Endothelial cell of umbilical vein (primary cell): ENCODE data around the gene FOXK1. TPM values are rescaled to one million over a fixed set of nuclear protein-coding genes. Genes with fewer than 3 reads are reported as not detected.

ENCODE experiments used
- BruUV-seq: library from RNA; stranded (reverse); fragments of 400-500 nt; replicated peaks from 2 replicates; lab custom pipeline; 2021; lab: Mats Ljungman, UMichigan
- CTCF ChIA-PET: fragments of 300-600, 350-600 bp; sonication (Branson Sonifier 250); formaldehyde crosslinking; loops from one replicate; lab custom pipeline; 2021; ENCODE audit warnings: antibody characterized with exemption, inconsistent platforms; lab: Charles Lee
- POLR2A ChIA-PET: fragments of 300-600, 350-600 bp; sonication (Branson Sonifier 250); formaldehyde crosslinking; loops from one replicate; lab custom pipeline; 2021; ENCODE audit warnings: antibody characterized with exemption, inconsistent platforms; lab: Charles Lee
- DNase-seq: peaks from one replicate; pipeline ENCODE4 v3.0.0-alpha.2; 2011; ENCODE audit warnings: low read depth, low spot score
- FAIRE-seq: peaks from 2 replicates; lab custom pipeline; 2011; peaks lifted over from hg19 to GRCh38; lab: Jason Lieb, UNC
- H2AFZ ChIP-seq: 2 replicates; pipeline ENCODE4 v1.6.0; 2012; ENCODE audit warnings: low read depth, low read length, control low read depth, inconsistent platforms
- H3K27ac ChIP-seq: 2 replicates; pipeline ENCODE4 v1.5.1; 2011; ENCODE audit warnings: low read depth, mild to moderate bottlenecking, control low read depth, low read length, moderate library complexity; ENCODE audit not compliant: insufficient read depth
- H3K27me3 ChIP-seq, 2 experiments: 2 replicates each; pipeline versions ENCODE4 v1.6.0 to v1.6.1; 2011; ENCODE audit warnings: low read length in 2 of 2, mixed read lengths in 1 of 2; ENCODE audit not compliant: control insufficient read depth in 2 of 2, insufficient read depth in 2 of 2
- H3K36me3 ChIP-seq, 2 experiments: 2 replicates in 1 of 2; 3 replicates in 1 of 2; pipeline ENCODE4 v1.5.1; 2011; ENCODE audit warnings: low read length in 2 of 2, mild to moderate bottlenecking in 1 of 2, moderate library complexity in 1 of 2; ENCODE audit not compliant: control insufficient read depth in 2 of 2, insufficient read depth in 2 of 2; ENCODE audit errors: extremely low read depth in 1 of 2
- H3K4me1 ChIP-seq: 3 replicates; pipeline ENCODE4 v1.5.1; 2011; ENCODE audit warnings: mild to moderate bottlenecking, low read length; ENCODE audit not compliant: control insufficient read depth, insufficient read depth; ENCODE audit errors: extremely low read depth
- H3K4me2 ChIP-seq: 2 replicates; pipeline ENCODE4 v1.6.1; 2011; ENCODE audit warnings: low read length, control low read depth, mixed read lengths; ENCODE audit not compliant: insufficient read depth
- H3K4me3 ChIP-seq, 3 experiments: fragments of 200-600 bp in 1 of 3; sonication (generic), shearing (Covaris generic) in 1 of 3; replicated peaks in 1 of 3; 2 replicates each; pipeline ENCODE4 v1.5.1; 2011 to 2016; ENCODE audit warnings: control low read depth in 3 of 3, low read length in 3 of 3, mild to moderate bottlenecking in 2 of 3, inconsistent platforms in 1 of 3, low read depth in 1 of 3, moderate library complexity in 1 of 3; ENCODE audit not compliant: insufficient read depth in 1 of 3
- H3K79me2 ChIP-seq: 2 replicates; pipeline ENCODE4 v1.6.0; 2012; ENCODE audit warnings: low read length, inconsistent platforms; ENCODE audit not compliant: control insufficient read depth, insufficient read depth
- H3K9ac ChIP-seq: replicated peaks from 2 replicates; pipeline ENCODE3; 2011; ENCODE audit warnings: low read length, control low read depth; ENCODE audit not compliant: insufficient read depth; ENCODE audit errors: extremely low read depth
- H3K9me1 ChIP-seq: replicated peaks from 3 replicates; pipeline ENCODE4 v1.6.0; 2011; ENCODE audit warnings: mild to moderate bottlenecking, low read length; ENCODE audit not compliant: control insufficient read depth, insufficient read depth; ENCODE audit errors: extremely low read depth
- H3K9me3 ChIP-seq: replicated peaks from 2 replicates; pipeline ENCODE4 v1.5.1; 2012; ENCODE audit warnings: low read length, inconsistent platforms; ENCODE audit not compliant: control insufficient read depth, insufficient read depth
- H4K20me1 ChIP-seq: replicated peaks from 2 replicates; pipeline ENCODE3; 2011; ENCODE audit warnings: mild to moderate bottlenecking, low read length; ENCODE audit not compliant: control insufficient read depth, insufficient read depth; ENCODE audit errors: extremely low read depth
- EZH2 ChIP-seq: IDR thresholded peaks from 2 replicates; pipeline ENCODE4 v1.6.1; 2012; ENCODE audit warnings: borderline replicate concordance, low read depth, mild to moderate bottlenecking, moderate library complexity, low read length, inconsistent platforms; ENCODE audit not compliant: severe bottlenecking
- dilution Hi-C: fragments of 300-500 bp; cut with MboI; formaldehyde crosslinking; loops from one replicate; pipeline ENCODE4 v1.15.0; 2019; ENCODE audit warnings: low sequenced_read_pairs; ENCODE audit not compliant: extremely low pct_ligation_motif_present
- intact Hi-C: fragments of 100-400 bp; cut with micrococcal nuclease; formaldehyde crosslinking; loops from one replicate; pipeline ENCODE4 v1.10.0; 2022
- polyA plus RNA-seq, 4 experiments: library from polyadenylated mRNA; depleted of rRNA in 3 of 4; stranded (reverse) in 3 of 4; unstranded in 1 of 4; fragments of >200 nt; gene quantifications; 2 replicates each; pipeline versions ENCODE4 v1.2.1 to v1.2.3, GENCODE V29; 2011 to 2012; ENCODE audit warnings: missing spikeins in 1 of 4
- total RNA-seq: library from RNA; stranded (reverse); gene quantifications from 2 replicates; pipeline ENCODE4 v1.2.3, GENCODE V29; 2021
- TF ChIP-seq, protein P1 (sequence below), 2 donors: IDR thresholded peaks; 1 replicate in 1 of 2; 2 replicates in 1 of 2; pipeline ENCODE4 v1.5.1; 2011; ENCODE audit warnings: low read length in 2 of 2, mild to moderate bottlenecking in 2 of 2, moderate library complexity in 2 of 2, control low read depth in 1 of 2, inconsistent platforms in 1 of 2, low read depth in 1 of 2; ENCODE audit not compliant: insufficient read depth in 1 of 2; ENCODE audit errors: extremely low read depth in 1 of 2

The FOXK1 gene
- total and polyA plus RNA-seq, 2 donors (not counting 3 experiments of a cell fraction or from before 2014, with no cell fraction given) = 8.0 to 52.1 TPM

DNA sequence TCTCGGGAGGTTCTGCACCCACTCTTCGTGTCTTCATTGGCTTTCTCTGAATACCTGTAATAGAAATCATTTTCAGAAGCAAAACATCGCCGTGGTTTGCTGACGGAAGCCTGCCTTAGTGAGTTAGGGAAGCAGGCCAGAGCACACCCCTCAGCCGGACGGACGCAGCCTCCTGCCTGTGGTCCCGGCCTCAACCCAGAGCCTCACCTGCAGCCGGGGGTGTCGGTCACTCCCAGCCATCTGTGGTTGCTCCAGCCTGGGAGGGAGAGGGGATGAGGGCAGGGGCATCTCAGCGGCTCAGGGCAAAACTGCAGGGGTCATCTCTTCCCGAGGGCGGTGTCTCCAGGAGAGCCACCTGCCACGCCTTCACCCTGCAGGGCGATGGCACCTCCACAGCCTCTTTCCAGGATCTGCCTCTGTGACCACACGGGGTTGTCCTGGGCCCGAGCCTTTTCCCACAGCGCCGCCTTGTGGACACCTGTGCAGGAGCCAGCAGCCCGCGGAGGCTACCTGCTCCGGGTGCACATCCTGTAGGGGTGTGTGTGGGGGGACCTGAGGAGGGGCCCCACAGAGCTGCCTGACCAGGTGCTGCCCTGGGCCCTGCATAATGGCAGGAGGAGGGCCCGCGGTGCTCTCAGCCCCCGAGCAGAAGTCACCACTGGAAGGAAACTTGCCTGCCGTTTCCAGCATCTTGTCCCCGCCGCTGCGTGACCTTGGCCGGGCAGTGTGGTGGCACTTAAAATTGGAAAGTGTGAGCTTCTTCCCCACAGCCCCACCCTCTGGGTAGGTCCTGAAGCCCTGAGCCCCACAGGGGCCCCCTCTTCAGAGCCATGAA, 71.7 kb downstream of the FOXK1 start:
- CTCF ChIA-PET = interaction anchor here (1.6 to 1.7 kb wide), 2 partner anchors 29 to 53 kb away, joined by 3 to 4 read pairs; no protein-coding TSS in a partner anchor
- POLR2A ChIA-PET = no interaction called here
- Histone ChIP-seq H3K27ac (no peak overlapping the region), H3K36me3 (peaks cover 9 to 20% of the 10 kb centered on the region in 2 experiments), H3K9me3 (no peaks in the 10 kb centered on the region), H3K4me3 (no peak overlapping the region), H3K4me2 (no peak overlapping the region), H3K9ac (no peak overlapping the region), H2AFZ (no peak overlapping the region), H4K20me1 (no peaks in the 10 kb centered on the region), H3K4me1 (peaks cover 4% of the 10 kb centered on the region), H3K79me2 (peaks cover 27% of the 10 kb centered on the region), H3K9me1 (no peaks in the 10 kb centered on the region), H3K27me3 (no peaks in the 10 kb centered on the region)
- intact Hi-C loops (loop anchor here (1.0 kb wide), 2 partner anchors 70 to 143 kb away; no protein-coding TSS in a partner anchor), dilution Hi-C loops (no loop called here)
- FAIRE-seq = peak; percentile 76
- no TSS peak for BruUV-seq
- DNase-seq = peak; percentile 48
- TF ChIP-seq, protein P1, sequence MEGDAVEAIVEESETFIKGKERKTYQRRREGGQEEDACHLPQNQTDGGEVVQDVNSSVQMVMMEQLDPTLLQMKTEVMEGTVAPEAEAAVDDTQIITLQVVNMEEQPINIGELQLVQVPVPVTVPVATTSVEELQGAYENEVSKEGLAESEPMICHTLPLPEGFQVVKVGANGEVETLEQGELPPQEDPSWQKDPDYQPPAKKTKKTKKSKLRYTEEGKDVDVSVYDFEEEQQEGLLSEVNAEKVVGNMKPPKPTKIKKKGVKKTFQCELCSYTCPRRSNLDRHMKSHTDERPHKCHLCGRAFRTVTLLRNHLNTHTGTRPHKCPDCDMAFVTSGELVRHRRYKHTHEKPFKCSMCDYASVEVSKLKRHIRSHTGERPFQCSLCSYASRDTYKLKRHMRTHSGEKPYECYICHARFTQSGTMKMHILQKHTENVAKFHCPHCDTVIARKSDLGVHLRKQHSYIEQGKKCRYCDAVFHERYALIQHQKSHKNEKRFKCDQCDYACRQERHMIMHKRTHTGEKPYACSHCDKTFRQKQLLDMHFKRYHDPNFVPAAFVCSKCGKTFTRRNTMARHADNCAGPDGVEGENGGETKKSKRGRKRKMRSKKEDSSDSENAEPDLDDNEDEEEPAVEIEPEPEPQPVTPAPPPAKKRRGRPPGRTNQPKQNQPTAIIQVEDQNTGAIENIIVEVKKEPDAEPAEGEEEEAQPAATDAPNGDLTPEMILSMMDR (IDR thresholded peaks at IDR 0.05; ENCODE audit: extremely low read depth in 1 of 2, insufficient read depth in 1 of 2, low read depth in 1 of 2, low read length in 2 of 2) = peak; percentile 87 to 93
- no peak for TF ChIP-seq EZH2
